PFSK-1 (cell line): ENCODE data around the gene LTB4R2.

Experiments
- FOXP2 ChIP-seq: optimal IDR thresholded peaks from 2 replicates; pipeline ENCODE3; 2011; ENCODE audit warnings: borderline replicate concordance, control low read depth, inconsistent platforms; ENCODE audit not compliant: insufficient read depth; ENCODE audit errors: extremely low read length, extremely low read depth
- POLR2AphosphoS5 ChIP-seq: IDR thresholded peaks from 2 replicates; pipeline ENCODE4 v1.6.1; 2012; ENCODE audit warnings: low read depth, mild to moderate bottlenecking, control low read depth, low read length, moderate library complexity
- SIN3A ChIP-seq: IDR thresholded peaks from 2 replicates; pipeline ENCODE4 v1.6.1; 2012; ENCODE audit warnings: mild to moderate bottlenecking, low read length, moderate library complexity, borderline replicate concordance; ENCODE audit not compliant: insufficient read depth
- TAF1 ChIP-seq: IDR thresholded peaks from 2 replicates; pipeline ENCODE4 v1.6.1; 2012; ENCODE audit warnings: low read length, control low read depth, borderline replicate concordance; ENCODE audit not compliant: insufficient read depth
- TF ChIP-seq, protein P1 (sequence below), 2 experiments: IDR thresholded peaks; 2 replicates each; pipeline versions ENCODE4 v1.6.1 to v1.8.0; 2011 to 2012; ENCODE audit warnings: low read depth in 2 of 2, low read length in 2 of 2, control low read depth in 1 of 2, inconsistent platforms in 1 of 2, mild to moderate bottlenecking in 1 of 2, moderate library complexity in 1 of 2; ENCODE audit not compliant: insufficient read depth in 1 of 2

Gene LTB4R2

DNA sequence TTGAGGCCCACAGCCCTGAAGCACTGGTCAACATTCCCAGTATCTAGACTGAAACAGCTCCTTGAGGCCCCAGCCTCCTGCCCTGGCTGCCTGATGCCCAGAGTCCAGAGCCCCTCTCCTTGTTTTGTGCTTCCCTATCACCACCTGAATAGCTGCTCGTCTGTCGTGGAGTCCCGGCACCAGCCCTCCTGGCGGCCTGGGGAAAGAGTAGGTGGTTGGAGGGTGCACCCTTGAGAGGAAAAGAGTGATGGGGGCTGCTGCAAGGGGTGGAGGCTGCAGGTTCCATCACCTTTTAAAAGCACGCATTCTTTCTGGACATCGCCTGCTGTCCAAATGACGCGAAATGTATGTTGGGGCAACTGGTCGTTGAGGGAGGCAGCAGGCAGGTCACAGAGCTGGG, 41.7 kb upstream of the LTB4R2 start:
- TF ChIP-seq FOXP2: no peak
- no peak for TF ChIP-seq TAF1
- no peak for TF ChIP-seq POLR2AphosphoS5
- TF ChIP-seq, protein P1, sequence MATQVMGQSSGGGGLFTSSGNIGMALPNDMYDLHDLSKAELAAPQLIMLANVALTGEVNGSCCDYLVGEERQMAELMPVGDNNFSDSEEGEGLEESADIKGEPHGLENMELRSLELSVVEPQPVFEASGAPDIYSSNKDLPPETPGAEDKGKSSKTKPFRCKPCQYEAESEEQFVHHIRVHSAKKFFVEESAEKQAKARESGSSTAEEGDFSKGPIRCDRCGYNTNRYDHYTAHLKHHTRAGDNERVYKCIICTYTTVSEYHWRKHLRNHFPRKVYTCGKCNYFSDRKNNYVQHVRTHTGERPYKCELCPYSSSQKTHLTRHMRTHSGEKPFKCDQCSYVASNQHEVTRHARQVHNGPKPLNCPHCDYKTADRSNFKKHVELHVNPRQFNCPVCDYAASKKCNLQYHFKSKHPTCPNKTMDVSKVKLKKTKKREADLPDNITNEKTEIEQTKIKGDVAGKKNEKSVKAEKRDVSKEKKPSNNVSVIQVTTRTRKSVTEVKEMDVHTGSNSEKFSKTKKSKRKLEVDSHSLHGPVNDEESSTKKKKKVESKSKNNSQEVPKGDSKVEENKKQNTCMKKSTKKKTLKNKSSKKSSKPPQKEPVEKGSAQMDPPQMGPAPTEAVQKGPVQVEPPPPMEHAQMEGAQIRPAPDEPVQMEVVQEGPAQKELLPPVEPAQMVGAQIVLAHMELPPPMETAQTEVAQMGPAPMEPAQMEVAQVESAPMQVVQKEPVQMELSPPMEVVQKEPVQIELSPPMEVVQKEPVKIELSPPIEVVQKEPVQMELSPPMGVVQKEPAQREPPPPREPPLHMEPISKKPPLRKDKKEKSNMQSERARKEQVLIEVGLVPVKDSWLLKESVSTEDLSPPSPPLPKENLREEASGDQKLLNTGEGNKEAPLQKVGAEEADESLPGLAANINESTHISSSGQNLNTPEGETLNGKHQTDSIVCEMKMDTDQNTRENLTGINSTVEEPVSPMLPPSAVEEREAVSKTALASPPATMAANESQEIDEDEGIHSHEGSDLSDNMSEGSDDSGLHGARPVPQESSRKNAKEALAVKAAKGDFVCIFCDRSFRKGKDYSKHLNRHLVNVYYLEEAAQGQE (IDR thresholded peaks at IDR 0.05; ENCODE audit: insufficient read depth in 1 of 2, low read depth in 2 of 2, low read length in 2 of 2): no peak
- no peak for TF ChIP-seq SIN3A

DNA sequence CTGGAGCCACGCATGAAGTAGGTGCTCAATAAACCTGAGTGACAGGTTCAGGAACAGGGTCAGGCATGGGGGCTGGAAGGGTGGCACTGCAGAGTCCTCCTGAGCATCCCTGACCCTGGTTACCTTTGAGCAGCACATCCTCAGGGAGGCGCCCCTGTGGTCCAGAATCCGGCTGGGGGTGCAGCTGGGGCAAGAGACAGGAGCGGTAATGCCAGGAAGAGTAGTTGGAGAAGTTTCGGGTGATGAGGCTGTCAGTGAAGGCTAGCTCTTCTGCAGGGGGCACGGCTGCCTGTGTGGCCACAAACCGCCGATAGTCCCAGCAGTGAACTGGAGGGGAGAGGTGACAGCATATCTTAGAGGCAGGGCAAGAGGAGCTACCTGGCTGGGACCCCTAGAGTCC, 40.6 kb upstream of the LTB4R2 start:
- TF ChIP-seq TAF1 (no peak), FOXP2 (no peak), SIN3A (no peak), POLR2AphosphoS5 (no peak)
- TF ChIP-seq, protein P1 (IDR thresholded peaks at IDR 0.05; ENCODE audit: insufficient read depth in 1 of 2, low read depth in 2 of 2, low read length in 2 of 2): no peak

DNA sequence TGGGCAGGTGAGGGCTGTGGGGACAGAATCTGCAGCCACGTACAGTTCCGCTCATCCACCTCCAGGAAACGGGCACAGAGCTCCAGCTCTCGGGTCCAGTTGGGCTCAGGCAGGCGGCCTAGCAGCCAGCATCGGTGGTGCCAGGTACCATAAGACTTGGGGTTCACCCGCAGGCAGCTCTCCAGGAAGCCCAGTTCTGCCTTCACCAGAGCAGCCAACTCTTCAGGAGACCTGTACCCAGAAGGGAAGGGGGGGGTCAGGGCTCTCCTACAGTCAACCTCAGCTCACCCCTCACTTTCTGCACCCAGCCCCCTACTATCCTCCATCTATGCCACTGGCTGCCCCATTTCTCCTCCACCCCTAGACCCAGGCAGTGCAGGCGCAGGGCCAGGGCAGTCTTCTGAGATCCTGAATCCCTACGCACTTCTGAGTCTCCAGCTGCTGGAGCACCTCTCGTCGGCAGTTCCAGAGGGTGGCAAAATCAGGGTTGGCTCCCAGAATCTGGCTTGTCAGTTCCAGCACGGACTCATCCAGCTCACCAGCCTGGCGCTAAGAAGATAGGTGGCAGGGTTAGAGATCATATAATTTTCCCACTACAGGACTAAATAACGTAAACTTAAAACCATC, 39.9 kb upstream of the LTB4R2 start:
- TF ChIP-seq POLR2AphosphoS5: no peak
- TF ChIP-seq SIN3A: no peak
- TF ChIP-seq, protein P1 (IDR thresholded peaks at IDR 0.05; ENCODE audit: insufficient read depth in 1 of 2, low read depth in 2 of 2, low read length in 2 of 2): no peak

GRCh38 chr14:24270537-24271133, 39.3 kb upstream of the LTB4R2 start:
- TF ChIP-seq SIN3A: no peak
- TF ChIP-seq TAF1: no peak
- no peak for TF ChIP-seq POLR2AphosphoS5
- TF ChIP-seq, protein P1 (IDR thresholded peaks at IDR 0.05; ENCODE audit: insufficient read depth in 1 of 2, low read depth in 2 of 2, low read length in 2 of 2): no peak
- TF ChIP-seq FOXP2: no peak
